ENCODE results near the gene HOGA1.
"Not testable (repeated sequence)": the region's sequence is repeated elsewhere in the genome, so short reads cannot be mapped to it uniquely, and the experiment has no call there.

Gene HOGA1

DNA sequence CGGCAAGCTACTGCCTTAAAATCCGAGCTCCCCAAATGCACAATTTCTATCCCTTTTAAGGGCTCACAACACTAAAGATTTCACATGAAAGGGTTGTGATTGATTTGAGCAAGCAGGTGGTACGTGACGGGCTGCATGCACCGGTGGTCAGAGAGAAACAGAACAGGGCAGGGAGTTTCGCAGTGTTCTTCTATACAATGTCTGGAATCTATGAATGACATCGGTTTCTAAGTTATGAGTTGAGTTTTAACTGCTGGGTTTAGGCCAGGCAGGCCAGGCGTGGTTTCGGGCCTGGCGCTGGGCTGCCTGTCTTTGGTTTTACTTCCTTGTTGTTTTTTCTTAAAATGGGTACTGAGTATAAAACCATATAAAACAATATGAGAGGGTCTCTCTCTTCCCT, 28.6 kb upstream of the HOGA1 start:
- not testable (repeated sequence) for DNase-seq

DNA sequence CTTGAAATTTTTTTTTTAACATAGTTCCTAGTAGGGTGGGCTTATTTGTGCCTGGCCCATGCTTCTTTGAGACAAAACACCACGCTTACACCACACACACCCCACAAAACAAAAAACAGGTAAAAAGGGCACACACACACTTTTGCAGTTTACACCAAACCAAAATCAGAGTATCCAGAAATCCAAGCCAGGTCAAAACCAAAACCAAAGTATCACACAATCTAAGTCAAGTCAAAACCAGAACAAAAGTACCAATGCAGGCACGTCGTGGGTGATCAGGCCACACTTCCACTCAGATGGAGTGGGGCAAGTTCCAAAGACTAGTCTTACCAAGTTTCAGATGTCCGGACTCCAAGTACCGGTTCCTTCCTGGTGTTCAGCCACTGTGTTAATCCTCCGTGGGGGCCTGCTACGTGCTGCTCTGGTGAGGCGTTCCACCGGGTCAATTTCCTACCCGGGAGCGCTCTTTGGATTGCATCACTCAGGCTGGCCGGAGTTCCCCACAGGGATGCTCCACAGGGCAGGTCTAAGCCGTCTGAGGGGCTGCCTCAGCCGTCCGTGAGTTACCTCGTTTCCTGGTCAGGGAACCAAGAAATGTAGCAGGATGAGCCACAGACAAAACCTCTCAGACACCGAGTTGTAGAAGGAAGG, 23.3 kb upstream of the HOGA1 start:
- not testable (repeated sequence) for DNase-seq

DNA sequence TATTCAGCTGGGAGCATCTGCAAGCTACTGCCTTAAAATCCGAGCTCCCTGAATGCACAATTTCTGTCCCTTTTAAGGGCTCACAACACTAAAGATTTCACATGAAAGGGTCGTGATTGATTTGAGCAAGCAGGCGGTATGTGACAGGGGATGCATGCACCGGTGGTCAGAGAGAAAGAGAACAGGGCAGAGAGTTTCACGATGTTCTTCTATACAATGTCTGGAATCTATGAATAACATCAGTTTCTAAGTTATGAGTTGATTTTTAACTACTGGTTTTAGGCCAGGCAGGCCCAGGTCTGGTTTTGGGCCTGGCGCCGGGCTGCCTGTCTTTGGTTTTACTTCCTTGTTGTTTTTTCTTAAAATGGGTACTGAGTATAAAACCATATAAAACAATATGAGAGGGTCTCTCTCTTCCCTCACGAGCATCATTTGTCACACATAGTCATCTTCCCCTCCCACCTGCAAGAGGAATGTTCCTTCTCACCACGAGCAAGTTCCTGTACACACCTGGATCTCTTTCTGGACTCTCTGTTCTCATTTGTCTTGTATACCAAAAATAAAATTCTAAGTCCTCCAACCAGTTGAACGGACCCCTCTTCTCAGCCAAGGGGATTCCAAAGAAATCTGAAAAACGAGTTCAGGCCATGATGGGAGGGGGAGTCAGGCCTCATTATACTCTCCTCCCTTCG, 22.7 kb upstream of the HOGA1 start:
- not testable (repeated sequence) for DNase-seq

DNA sequence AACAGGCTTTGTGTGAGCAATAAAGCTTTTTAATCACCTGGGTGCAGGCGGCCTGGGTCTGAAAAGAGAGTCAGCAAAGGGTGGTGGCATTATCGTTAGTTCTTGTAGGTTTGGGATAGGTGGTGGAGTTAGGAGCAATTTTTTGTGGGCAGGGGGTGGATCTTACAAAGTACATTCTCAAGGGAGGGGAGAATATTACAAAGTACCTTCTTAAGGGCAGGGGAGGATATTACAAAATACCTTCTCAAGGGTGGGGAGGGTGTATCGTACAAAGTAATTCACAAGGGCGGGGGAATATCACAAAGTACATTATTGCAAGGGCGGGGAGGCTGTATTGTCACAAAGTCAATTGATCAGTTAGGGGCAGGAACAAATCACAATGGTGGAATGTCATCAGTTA, 21.9 kb upstream of the HOGA1 start:
- not testable (repeated sequence) for DNase-seq

- no peak for DNase-seq
These were observed 20.9 kb upstream of the HOGA1 start for GRCh38 chr10:97563337-97563736.

- DNase-seq, result no peak
These were observed 19.4 kb upstream of the HOGA1 start for GRCh38 chr10:97564776-97565175.

DNA sequence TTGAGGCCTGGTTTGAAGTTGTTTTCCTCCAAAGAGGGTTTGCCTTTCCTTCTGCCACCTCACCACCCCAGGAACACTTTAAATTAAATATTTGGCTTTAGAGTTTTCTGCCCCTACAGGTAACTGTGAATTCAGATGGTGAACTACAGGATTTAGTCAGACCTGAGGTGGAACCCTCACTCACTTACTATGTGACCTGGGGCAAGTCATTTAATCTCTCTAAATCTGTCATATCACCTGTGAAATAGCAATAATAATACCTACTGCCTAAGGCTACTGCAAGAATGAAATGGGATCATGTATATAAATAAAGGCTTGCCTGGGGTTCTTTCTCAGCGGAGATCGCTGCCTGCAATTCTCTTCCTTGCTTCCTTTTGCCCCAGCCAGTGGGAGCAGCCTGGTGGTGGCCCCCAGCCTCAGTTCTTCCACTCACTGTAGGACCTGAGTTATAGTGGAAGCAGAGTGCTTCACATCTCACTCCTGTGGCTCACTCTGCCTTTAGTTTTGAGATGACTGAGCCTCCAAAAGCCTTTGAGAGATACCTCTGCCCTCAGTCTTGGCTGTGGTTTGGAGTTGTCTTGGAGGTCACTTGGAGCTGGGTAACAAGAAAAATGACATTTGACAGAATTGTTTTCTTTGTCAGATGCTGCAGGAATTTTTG, 17.7 kb upstream of the HOGA1 start:
- no peak for DNase-seq

DNA sequence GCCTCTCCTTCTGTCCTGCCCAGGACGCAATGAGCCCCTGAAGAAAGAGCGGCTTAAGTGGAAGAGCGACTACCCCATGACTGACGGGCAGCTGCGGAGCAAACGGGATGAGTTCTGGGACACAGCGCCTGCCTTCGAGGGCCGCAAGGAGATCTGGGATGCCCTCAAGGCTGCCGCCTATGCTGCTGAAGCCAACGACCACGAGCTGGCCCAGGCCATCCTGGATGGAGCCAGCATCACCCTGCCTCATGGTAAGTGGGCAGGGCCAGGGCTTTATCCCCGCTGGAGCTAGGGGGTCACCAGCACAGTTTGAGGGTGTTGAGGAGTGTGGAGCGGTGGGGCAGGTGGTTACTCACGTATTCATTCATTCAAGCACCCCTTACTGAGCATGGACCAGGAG, 16.3 kb upstream of the HOGA1 start:
- DNase-seq, result no peak

DNA sequence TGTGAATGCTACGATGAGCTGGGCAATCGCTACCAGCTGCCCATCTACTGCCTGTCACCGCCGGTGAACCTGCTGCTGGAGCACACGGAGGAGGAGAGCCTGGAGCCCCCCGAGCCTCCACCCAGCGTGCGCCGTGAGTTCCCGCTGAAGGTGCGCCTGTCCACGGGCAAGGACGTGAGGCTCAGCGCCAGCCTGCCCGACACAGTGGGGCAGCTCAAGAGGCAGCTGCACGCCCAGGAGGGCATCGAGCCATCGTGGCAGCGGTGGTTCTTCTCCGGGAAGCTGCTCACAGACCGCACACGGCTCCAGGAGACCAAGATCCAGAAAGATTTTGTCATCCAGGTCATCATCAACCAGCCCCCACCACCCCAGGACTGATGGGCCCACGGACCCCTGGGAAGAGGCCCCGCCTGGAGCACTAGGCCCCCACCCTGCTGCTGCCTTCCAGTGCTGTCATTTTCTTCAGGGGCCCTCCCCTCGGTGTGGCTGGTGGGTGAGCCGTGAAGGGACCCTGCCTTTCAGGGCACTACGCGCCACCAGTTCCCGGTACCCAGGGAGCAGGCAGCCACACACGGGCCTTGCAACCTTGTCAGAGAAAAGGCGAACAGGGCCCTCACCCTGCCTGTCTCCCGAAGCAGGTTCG, 13.9 kb upstream of the HOGA1 start:
- DNase-seq, result no peak

- DNase-seq, result no peak
These were observed 13.3 kb upstream of the HOGA1 start for GRCh38 chr10:97570789-97571471.

GRCh38 chr10:97571622-97572021, 12.6 kb upstream of the HOGA1 start:
- no peak for DNase-seq

GRCh38 chr10:97572214-97572989, 11.8 kb upstream of the HOGA1 start, which contains the start of gene ANKRD2:
Gene ANKRD2 (plus strand): TSS chr10:97572779. CDS start chr10:97572789, 10 bp downstream.
- DNase-seq, result peak; percentile 59 to 68

DNA sequence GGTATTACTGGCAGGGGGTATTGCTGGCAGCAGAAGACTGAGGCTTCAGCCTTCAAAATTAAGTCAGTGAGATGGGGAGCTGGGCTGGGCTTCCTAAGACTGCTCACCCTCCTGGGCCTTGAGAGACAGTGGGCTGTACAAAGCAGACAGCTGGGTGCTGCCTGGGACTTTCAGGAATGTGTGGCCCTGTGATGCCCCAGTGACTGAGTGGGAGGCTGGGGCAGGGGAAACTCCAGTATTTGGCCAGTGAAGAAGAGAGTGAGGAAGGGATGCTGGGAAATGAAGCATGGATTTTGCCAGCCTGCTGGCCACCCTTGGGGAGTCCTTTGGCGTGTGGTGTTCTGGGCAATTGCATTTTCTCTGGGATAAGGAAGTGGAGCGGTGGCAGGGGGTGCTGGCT, 11.2 kb upstream of the HOGA1 start:
- DNase-seq, result no peak

- DNase-seq, result no peak
These were observed 10.5 kb upstream of the HOGA1 start for GRCh38 chr10:97573672-97574071.

- DNase-seq, result no peak
These were observed 9.6 kb upstream of the HOGA1 start for GRCh38 chr10:97574374-97575126.

- DNase-seq, result no peak
These were observed 9.0 kb upstream of the HOGA1 start for GRCh38 chr10:97575127-97575668.

DNA sequence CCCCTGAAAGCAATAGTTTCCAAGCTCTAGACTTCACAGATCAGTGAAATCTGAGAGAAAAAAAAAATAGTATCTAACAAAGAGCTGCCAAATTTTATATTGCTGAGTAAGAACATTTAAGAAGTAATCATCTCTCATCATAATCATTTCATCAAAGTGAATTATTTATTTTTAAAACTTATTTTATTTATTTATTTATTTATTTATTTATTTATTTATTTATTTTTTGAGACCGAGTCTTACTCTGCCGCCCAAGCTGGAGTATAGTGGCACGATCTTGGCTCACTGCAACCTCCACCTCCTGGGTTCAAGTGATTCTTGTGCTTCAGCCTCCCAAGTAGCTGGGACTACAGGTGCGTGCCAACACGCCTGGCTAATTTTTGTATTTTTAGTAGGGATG, 7.7 kb upstream of the HOGA1 start:
- DNase-seq, result not testable (repeated sequence)

GRCh38 chr10:97577701-97578100, 6.5 kb upstream of the HOGA1 start:
- DNase-seq, result no peak

DNA sequence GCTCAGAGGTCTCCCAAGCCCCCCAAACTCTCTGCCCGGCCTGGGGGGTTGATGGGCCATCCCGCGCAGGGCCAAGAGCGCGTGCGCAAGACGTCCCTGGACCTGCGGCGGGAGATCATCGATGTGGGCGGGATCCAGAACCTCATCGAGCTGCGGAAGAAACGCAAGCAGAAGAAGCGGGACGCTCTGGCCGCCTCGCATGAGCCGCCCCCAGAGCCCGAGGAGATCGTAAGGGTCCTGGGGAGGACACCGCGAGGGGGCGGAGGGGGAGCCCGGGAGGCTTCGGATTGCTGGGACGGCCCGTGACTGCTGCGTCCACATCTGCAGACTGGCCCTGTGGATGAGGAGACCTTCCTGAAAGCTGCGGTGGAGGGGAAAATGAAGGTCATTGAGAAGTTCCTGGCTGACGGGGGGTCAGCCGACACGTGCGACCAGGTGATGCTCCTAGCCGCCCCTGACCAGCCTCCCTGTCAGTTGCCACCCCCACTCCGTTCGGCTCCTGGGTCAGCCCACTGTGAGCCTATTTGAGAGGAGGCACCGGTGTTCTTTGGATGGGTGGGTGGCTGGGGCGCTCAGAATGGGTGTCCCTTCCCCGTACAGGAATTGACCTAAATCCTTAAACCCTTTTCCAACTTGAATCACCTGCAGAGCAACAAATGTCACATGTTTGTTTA, 5.9 kb upstream of the HOGA1 start:
- no peak for DNase-seq

Data from stimulated activated CD4-positive, alpha-beta T cell treated with anti-CD3 and anti-CD28 coated beads, Interleukin-2, amount 100 ng/mL, for 24 hours (primary cell).